ENCODE measurements around the gene NPTXR.
A peak's percentile ranks its signal among the peaks of the same experiment; 100 is the strongest.

NPTXR gene

GRCh38 chr22:38843657-38844314 is at the start of gene NPTXR:
NPTXR (minus strand) TSS chr22:38844028.
- no peak for DNase-seq

- DNase-seq, result no peak
Measured at GRCh38 chr22:38891256-38891655, 47.4 kb upstream of the NPTXR start.

- DNase-seq, result no peak
Measured at GRCh38 chr22:38890377-38890776, 46.5 kb upstream of the NPTXR start.

GRCh38 chr22:38886333-38886732 is 42.5 kb upstream of the NPTXR start:
- DNase-seq, result no peak

GRCh38 chr22:38882972-38883622 is 39.3 kb upstream of the NPTXR start:
- DNase-seq, result no peak

GRCh38 chr22:38881997-38882879 is 38.4 kb upstream of the NPTXR start:
- no peak for DNase-seq

GRCh38 chr22:38881464-38881871 is 37.6 kb upstream of the NPTXR start:
- no peak for DNase-seq

GRCh38 chr22:38879961-38880360 is 36.1 kb upstream of the NPTXR start:
- DNase-seq, result no peak

GRCh38 chr22:38879108-38879729 is 35.4 kb upstream of the NPTXR start:
- DNase-seq, result no peak

- no peak for DNase-seq
Measured at GRCh38 chr22:38878001-38878400, 34.2 kb upstream of the NPTXR start.

- DNase-seq, result no peak
Measured at GRCh38 chr22:38874529-38875222, 30.8 kb upstream of the NPTXR start.

GRCh38 chr22:38873469-38874411 is 29.9 kb upstream of the NPTXR start:
- no peak for DNase-seq

- no peak for DNase-seq
Measured at GRCh38 chr22:38872831-38873248, 29.0 kb upstream of the NPTXR start.

GRCh38 chr22:38872172-38872830 is 28.5 kb upstream of the NPTXR start, which contains the start of gene CBX6:
CBX6 (minus strand) TSS chr22:38872216; CDS start chr22:38872190, 26 bp downstream.
- peak; percentile 90 for DNase-seq

GRCh38 chr22:38871360-38872171 is 27.7 kb upstream of the NPTXR start:
- no peak for DNase-seq

GRCh38 chr22:38870791-38871359 is 27.0 kb upstream of the NPTXR start:
- no peak for DNase-seq

GRCh38 chr22:38870312-38870741 is 26.5 kb upstream of the NPTXR start:
- peak; percentile 69 for DNase-seq

- DNase-seq, result no peak
Measured at GRCh38 chr22:38869663-38870062, 25.8 kb upstream of the NPTXR start.

- DNase-seq, result peak; percentile 47
Measured at GRCh38 chr22:38868886-38869381, 25.1 kb upstream of the NPTXR start.
